Mammary epithelial cell (primary cell): ENCODE results near the gene LRRC4B.

Experiments used
- EZH2 ChIP-seq: IDR thresholded peaks from 2 replicates; pipeline ENCODE4 v1.6.1; 2012; ENCODE audit warnings: low read length, inconsistent platforms, borderline replicate concordance
- TF ChIP-seq, protein P1 (sequence below), 2 donors: IDR thresholded peaks in 1 of 2; conservative IDR thresholded peaks in 1 of 2; 2 replicates each; pipeline ENCODE4 v1.5.1; 2011 to 2012; ENCODE audit warnings: inconsistent platforms in 2 of 2, low read length in 2 of 2, mild to moderate bottlenecking in 2 of 2, control low read depth in 1 of 2, low read depth in 1 of 2; ENCODE audit not compliant: insufficient read depth in 1 of 2; ENCODE audit errors: extremely low read depth in 1 of 2

- TF ChIP-seq, protein P1, sequence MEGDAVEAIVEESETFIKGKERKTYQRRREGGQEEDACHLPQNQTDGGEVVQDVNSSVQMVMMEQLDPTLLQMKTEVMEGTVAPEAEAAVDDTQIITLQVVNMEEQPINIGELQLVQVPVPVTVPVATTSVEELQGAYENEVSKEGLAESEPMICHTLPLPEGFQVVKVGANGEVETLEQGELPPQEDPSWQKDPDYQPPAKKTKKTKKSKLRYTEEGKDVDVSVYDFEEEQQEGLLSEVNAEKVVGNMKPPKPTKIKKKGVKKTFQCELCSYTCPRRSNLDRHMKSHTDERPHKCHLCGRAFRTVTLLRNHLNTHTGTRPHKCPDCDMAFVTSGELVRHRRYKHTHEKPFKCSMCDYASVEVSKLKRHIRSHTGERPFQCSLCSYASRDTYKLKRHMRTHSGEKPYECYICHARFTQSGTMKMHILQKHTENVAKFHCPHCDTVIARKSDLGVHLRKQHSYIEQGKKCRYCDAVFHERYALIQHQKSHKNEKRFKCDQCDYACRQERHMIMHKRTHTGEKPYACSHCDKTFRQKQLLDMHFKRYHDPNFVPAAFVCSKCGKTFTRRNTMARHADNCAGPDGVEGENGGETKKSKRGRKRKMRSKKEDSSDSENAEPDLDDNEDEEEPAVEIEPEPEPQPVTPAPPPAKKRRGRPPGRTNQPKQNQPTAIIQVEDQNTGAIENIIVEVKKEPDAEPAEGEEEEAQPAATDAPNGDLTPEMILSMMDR (conservative IDR thresholded peaks at IDR 0.05 in 1 of 2, IDR thresholded peaks at IDR 0.05 in 1 of 2; ENCODE audit: extremely low read depth in 1 of 2, insufficient read depth in 1 of 2, low read depth in 1 of 2, low read length in 2 of 2): no peak
- no peak for TF ChIP-seq EZH2
These were observed 91.9 kb downstream of the LRRC4B start, which contains the start of the genes EMC10 and GARIN5A for GRCh38 chr19:50476224-50476906.
